ENCODE measurements around the gene STAT5A. TPM values are rescaled to one million over a fixed set of nuclear protein-coding genes. Genes with fewer than 3 reads are reported as not detected.

The STAT5A gene
- total RNA-seq, 1 donor from 2014 or later, result 105 TPM

DNA sequence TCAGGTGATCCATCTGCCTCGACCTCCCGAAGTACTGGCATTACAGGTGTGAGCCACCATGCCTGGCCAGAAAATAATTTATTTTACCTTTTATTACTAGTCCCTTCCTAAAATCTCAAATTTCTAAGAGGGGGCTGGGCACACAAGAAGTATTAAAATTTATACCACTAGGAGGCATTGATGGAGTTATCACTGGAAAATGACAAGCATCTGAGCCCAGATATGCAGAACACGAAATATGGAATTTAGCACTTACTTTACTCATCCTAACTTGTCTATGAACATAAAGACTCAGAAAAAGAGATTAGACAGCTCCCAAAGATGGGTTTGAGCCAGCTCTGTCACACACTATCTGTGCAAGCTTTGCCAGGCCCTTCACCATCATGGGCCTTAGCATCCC lies 46.4 kb downstream of the STAT5A start:
- Histone ChIP-seq H3K27me3 (no peaks in the 10 kb centered on the region), H3K4me1 (peaks cover 0 to 3% of the 10 kb centered on the region in 2 donors), H3K9me3 (no peaks in the 10 kb centered on the region), H3K4me3 (no peak overlapping the region), H3K27ac (no peak overlapping the region), H3K36me3 (peaks cover 88 to 92% of the 10 kb centered on the region in 2 donors)
- TF ChIP-seq, protein P1, sequence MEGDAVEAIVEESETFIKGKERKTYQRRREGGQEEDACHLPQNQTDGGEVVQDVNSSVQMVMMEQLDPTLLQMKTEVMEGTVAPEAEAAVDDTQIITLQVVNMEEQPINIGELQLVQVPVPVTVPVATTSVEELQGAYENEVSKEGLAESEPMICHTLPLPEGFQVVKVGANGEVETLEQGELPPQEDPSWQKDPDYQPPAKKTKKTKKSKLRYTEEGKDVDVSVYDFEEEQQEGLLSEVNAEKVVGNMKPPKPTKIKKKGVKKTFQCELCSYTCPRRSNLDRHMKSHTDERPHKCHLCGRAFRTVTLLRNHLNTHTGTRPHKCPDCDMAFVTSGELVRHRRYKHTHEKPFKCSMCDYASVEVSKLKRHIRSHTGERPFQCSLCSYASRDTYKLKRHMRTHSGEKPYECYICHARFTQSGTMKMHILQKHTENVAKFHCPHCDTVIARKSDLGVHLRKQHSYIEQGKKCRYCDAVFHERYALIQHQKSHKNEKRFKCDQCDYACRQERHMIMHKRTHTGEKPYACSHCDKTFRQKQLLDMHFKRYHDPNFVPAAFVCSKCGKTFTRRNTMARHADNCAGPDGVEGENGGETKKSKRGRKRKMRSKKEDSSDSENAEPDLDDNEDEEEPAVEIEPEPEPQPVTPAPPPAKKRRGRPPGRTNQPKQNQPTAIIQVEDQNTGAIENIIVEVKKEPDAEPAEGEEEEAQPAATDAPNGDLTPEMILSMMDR (IDR thresholded peaks at IDR 0.05), result peak in 1 of 3 experiments; percentile 7
- DNase-seq (ENCODE audit: low spot score in 2 of 2), result no peak
- intact Hi-C loops (cut with DNase I), result no loop called here

DNA sequence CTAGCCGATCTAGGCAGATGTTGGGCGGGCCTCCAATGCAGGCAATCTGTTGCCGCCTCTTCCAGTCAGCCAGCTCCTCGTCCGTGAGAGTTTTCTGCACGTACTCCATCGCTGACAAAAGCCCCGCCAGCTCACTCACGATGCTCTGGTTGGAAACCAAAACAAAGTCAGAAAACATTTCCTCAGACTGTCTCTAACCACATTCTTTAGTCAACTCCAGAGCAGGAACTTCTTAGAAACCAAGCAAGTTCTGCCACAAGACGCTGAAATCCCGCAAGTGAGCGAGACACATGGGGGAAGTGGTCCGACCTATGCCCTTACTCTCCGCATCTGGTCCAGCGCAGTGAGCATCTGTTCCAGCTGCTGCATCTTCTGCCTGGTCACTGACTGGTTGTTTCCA lies 49.1 kb downstream of the STAT5A start:
- TF ChIP-seq, protein P1 (IDR thresholded peaks at IDR 0.05), result no peak
- Histone ChIP-seq H3K9me3 (no peaks in the 10 kb centered on the region), H3K4me3 (no peak overlapping the region), H3K36me3 (peaks cover 79 to 88% of the 10 kb centered on the region in 2 donors), H3K27ac (no peak overlapping the region), H3K4me1 (no peaks in the 10 kb centered on the region), H3K27me3 (no peaks in the 10 kb centered on the region)
- intact Hi-C loops (cut with DNase I), result no loop called here
- no peak for DNase-seq (ENCODE audit: low spot score in 2 of 2)

DNA sequence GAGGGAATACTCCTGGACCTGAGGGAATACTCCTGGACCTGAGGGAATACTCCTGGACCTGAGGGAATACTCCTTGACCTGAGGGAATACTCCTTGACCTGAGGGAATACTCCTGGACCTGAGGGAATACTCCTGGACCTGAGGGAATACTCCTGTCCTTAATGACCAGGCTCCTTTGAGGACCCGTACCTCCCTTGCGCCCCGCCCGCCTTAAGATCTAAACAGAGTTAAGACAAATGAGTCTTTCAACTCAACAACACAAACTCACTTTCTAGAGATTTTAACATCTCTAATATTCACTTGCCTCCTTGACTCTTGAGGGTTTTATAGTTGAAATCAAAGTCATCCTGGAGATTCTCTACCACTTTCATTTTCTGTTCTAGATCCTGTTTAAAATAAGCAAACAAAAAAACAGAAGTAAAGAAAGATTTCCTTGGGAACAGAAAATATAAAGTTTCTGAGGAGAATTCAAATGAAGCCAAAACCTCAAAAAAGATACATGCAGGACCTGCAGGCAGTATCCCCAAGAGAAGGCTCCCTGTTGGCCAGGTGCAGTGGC lies 50.2 kb downstream of the STAT5A start:
- intact Hi-C loops (cut with DNase I), result no loop called here
- Histone ChIP-seq H3K27ac (no peak overlapping the region), H3K36me3 (peaks cover 79 to 88% of the 10 kb centered on the region in 2 donors), H3K9me3 (no peaks in the 10 kb centered on the region), H3K4me1 (no peaks in the 10 kb centered on the region), H3K27me3 (no peaks in the 10 kb centered on the region), H3K4me3 (no peak overlapping the region)
- TF ChIP-seq, protein P1 (IDR thresholded peaks at IDR 0.05), result no peak
- DNase-seq (ENCODE audit: low spot score in 2 of 2), result no peak

DNA sequence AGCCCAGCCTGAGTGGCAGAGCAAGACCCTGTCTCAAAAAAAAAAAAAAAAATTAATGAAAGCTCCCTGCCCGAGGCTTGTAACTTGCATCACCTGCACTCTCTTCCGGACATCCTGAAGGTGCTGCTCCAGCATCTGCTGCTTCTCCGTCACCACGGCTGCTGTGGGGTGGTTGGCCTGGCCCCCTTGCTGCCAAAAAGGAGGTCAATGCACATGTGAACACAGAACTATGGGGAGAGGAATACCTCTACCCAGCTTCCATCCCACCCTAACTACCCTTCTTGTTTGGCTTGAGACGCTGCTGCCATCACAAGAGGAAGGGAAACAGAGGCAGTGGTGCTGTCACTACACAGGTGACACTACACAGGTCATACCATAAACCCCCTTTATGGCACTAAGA lies 50.9 kb downstream of the STAT5A start:
- no peak overlapping the region for H3K27ac ChIP-seq
- H3K4me3 ChIP-seq, result no peak overlapping the region
- H3K27me3 ChIP-seq, result no peaks in the 10 kb centered on the region
- DNase-seq (ENCODE audit: low spot score in 2 of 2), result no peak
- TF ChIP-seq, protein P1 (IDR thresholded peaks at IDR 0.05), result no peak
- H3K9me3 ChIP-seq, result no peaks in the 10 kb centered on the region
- peaks cover 79 to 88% of the 10 kb centered on the region in 2 donors for H3K36me3 ChIP-seq
- no peaks in the 10 kb centered on the region for H3K4me1 ChIP-seq
- intact Hi-C loops (cut with DNase I), result no loop called here

DNA sequence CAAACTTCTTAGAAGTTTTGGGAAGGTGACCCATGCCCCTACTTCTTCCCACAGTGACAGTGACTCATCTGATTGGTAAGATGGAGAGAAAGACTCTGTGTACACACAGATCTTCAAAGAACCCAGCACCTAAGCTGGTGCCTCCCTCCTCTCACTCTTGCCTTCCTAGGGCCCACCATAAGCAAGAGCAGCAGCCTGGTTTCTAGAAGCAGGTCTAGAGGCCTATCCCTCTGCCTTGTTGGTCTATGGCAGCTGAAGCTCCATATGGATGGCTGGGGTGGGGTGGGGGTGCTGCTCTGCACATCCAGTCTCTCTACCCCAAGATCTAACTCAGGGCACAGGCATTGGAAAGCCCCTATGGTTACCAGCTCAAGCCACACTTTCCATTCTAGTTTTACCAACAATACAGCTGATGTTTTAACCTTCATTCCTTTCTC lies 52.4 kb downstream of the STAT5A start:
- no peak for DNase-seq (ENCODE audit: low spot score in 2 of 2)
- intact Hi-C loops (cut with DNase I), result no loop called here
- Histone ChIP-seq H3K36me3 (peaks cover 78 to 88% of the 10 kb centered on the region in 2 donors), H3K27me3 (no peaks in the 10 kb centered on the region), H3K9me3 (no peaks in the 10 kb centered on the region), H3K4me1 (no peaks in the 10 kb centered on the region), H3K4me3 (no peak overlapping the region), H3K27ac (no peak overlapping the region)
- TF ChIP-seq, protein P1 (IDR thresholded peaks at IDR 0.05), result no peak

DNA sequence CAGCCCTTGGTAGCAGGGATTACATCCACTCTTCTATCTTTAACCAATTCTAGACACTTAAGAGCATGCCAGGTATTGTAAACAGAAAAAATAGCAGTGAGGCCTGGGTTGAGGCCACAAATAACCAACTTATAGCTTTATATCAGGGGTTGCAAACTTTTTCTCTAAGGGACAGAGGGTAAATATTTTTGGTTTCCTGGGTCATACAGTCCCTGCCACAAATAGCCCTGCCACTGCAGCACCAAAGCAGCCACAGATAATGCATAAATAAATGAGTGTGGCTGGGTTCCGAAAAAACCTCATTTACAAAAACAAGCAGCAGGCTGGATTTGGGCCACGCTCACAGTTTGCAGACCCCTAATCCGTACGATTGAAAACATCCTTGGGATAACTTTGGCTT lies 53.3 kb downstream of the STAT5A start:
- intact Hi-C loops (cut with DNase I), result no loop called here
- no peak overlapping the region for H3K4me3 ChIP-seq
- peaks cover 78 to 88% of the 10 kb centered on the region in 2 donors for H3K36me3 ChIP-seq
- no peaks in the 10 kb centered on the region for H3K27me3 ChIP-seq
- H3K27ac ChIP-seq, result no peak overlapping the region
- H3K9me3 ChIP-seq, result no peaks in the 10 kb centered on the region
- peaks cover 0 to 2% of the 10 kb centered on the region in 2 donors for H3K4me1 ChIP-seq
- TF ChIP-seq, protein P1 (IDR thresholded peaks at IDR 0.05), result no peak
- DNase-seq (ENCODE audit: low spot score in 2 of 2), result no peak
